WERI-Rb-1 (cell line): Measurements from ENCODE around the gene CACNG5.
"Not testable (repeated sequence)": the region's sequence is repeated elsewhere in the genome, so short reads cannot be mapped to it uniquely, and the experiment has no call there.

ENCODE experiments used
- DNase-seq: peaks from one replicate; pipeline ENCODE4 v3.0.0-alpha.2; 2020
- H3K27ac ChIP-seq: fragments of 250-450 bp; sonication (Bioruptor Pico); 2 replicates; pipeline ENCODE4 v1.5.1; 2020; ENCODE audit warnings: mild to moderate bottlenecking, moderate library complexity
- H3K27me3 ChIP-seq: fragments of 250-450 bp; sonication (Bioruptor Pico); 2 replicates; pipeline ENCODE4 v1.5.1; 2021; ENCODE audit warnings: mild to moderate bottlenecking, low read depth, moderate library complexity; ENCODE audit not compliant: insufficient read depth, severe bottlenecking
- H3K36me3 ChIP-seq: fragments of 250-450 bp; sonication (Bioruptor Pico); 2 replicates; pipeline ENCODE4 v1.5.1; 2020; ENCODE audit warnings: mild to moderate bottlenecking, moderate library complexity
- H3K4me3 ChIP-seq: 2 replicates; pipeline ENCODE4 v1.5.1; 2011; ENCODE audit warnings: low read depth, mild to moderate bottlenecking, control low read depth, low read length
- H3K9me3 ChIP-seq: fragments of 250-450 bp; sonication (Bioruptor Pico); 2 replicates; pipeline ENCODE4 v1.5.1; 2021; ENCODE audit warnings: mild to moderate bottlenecking, moderate library complexity; ENCODE audit not compliant: severe bottlenecking
- TF ChIP-seq, protein P1 (sequence below): IDR thresholded peaks from 2 replicates; pipeline ENCODE4 v1.5.1; 2011; ENCODE audit warnings: low read depth, mild to moderate bottlenecking, control low read depth, inconsistent platforms, low read length

The CACNG5 gene

DNA sequence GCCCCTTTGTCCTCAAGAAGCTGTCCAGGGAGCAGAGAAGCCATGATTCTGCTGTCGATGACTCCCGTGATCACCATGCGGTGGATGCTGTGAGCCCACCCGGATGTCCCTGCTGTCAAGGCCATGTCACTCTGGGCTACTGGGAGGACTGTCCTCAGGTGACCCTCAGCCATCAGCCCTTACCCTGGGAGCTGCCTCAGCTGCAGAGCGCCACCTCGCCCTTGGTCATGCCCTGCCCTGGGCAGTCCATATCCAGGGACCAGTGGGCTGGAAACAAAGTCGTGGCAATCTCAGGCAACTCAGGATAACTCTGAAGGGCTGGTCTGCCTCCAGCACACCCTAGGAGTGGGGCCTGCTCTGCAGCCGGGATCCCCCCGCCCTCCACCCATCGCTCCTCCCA is 63.6 kb downstream of the CACNG5 start:
- no peaks in the 10 kb centered on the region for H3K36me3 ChIP-seq
- TF ChIP-seq, protein P1, sequence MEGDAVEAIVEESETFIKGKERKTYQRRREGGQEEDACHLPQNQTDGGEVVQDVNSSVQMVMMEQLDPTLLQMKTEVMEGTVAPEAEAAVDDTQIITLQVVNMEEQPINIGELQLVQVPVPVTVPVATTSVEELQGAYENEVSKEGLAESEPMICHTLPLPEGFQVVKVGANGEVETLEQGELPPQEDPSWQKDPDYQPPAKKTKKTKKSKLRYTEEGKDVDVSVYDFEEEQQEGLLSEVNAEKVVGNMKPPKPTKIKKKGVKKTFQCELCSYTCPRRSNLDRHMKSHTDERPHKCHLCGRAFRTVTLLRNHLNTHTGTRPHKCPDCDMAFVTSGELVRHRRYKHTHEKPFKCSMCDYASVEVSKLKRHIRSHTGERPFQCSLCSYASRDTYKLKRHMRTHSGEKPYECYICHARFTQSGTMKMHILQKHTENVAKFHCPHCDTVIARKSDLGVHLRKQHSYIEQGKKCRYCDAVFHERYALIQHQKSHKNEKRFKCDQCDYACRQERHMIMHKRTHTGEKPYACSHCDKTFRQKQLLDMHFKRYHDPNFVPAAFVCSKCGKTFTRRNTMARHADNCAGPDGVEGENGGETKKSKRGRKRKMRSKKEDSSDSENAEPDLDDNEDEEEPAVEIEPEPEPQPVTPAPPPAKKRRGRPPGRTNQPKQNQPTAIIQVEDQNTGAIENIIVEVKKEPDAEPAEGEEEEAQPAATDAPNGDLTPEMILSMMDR: no peak

DNA sequence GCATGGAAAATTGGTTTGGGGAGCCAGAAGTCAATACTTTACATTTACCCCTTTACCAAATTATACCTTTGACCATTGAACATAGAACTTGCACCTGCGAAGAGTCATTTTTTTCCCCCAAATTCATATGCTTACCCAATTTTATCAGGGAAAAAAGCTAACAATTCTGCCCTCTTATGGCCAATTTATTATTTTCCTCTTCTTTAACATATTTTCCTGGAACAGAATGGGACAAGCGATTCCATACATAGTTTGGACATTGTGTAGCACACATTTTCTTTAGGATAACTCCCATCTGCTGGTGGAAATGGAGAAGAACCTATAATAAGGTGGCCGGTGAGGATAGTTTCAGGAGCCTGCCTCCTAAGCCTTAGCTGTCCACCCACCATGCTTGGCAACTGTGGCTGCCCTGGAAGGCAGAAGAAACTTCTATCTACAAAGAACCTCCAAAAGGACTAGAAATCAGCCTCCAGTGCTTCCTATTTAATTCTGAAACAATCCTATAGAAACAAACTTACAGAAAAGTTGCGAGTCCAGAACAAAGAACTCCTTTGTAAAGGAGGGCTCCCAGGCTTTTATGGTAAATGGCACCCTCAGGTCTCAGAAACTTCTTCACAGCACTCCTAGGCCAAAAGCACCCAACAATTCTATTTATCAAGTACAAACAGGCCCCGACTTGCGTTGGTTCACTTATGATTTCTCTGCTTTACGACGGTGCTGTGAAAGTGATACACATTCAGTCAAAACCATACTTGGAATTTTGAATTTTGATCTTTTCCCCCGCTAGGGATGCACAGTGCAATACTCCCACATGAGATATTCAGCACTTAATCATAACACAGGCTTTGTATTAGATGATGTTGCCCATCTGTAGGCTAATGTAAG is 65.5 kb downstream of the CACNG5 start:
- no peaks in the 10 kb centered on the region for H3K9me3 ChIP-seq
- H3K36me3 ChIP-seq: no peaks in the 10 kb centered on the region
- TF ChIP-seq, protein P1: 0 out of 2 replicates have a peak, but pooled peaks have one; percentile 3
- DNase-seq: no peak
- H3K4me3 ChIP-seq: no peak overlapping the region
- no peak overlapping the region for H3K27ac ChIP-seq
- H3K27me3 ChIP-seq: no peaks in the 10 kb centered on the region

More for the DNA sequence above, 63.6 kb downstream of the CACNG5 start:
- DNase-seq: no peak
- H3K27ac ChIP-seq: no peak overlapping the region
- H3K9me3 ChIP-seq: no peaks in the 10 kb centered on the region
- H3K4me3 ChIP-seq: no peak overlapping the region
- H3K27me3 ChIP-seq: no peaks in the 10 kb centered on the region

DNA sequence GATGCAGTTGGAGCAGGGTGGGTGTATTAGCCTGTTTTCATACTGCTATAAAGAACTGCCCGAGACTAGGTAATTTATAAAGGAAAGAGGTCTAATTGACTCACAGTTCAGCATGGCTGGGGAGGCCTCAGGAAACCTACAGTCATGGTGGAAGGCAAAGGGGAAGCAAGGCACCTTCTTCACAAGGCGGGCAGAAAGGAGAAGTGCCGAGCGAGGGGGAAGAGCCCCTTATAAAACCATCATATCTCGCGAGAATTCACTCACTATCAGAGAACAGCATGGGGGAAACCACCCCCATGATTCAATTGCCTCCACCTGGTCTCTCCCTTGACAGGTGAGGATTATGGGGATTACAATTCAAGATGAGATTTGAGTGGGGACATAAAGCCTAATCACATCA is 68.4 kb downstream of the CACNG5 start:
- H3K4me3 ChIP-seq, H3K9me3 ChIP-seq, H3K36me3 ChIP-seq, H3K27ac ChIP-seq, H3K27me3 ChIP-seq: not testable (repeated sequence)
- peak; percentile 65 for DNase-seq

DNA sequence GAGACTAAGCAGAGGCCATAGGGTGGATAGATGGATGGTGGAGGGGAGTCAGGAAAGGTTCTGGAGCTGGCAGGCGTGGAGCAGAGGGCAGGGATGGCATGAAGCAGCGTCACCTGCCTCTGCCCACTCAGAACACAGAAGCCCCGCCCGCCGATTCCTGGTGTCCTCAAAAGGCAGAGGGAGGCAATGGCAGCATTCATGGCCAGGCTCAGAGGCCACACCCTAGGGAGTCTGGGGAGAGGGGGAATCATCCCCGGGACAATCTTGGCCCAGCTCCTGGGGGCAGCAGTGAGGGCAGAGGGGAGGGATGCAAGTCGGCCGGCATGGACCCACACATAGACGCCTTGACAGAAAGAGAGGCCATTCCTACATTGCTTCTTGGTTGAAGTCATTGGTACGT is 68.9 kb downstream of the CACNG5 start:
- Histone ChIP-seq H3K9me3 (no peaks in the 10 kb centered on the region), H3K36me3 (no peaks in the 10 kb centered on the region), H3K27ac (no peak overlapping the region), H3K27me3 (no peaks in the 10 kb centered on the region), H3K4me3 (no peak overlapping the region)
- TF ChIP-seq, protein P1: no peak
- DNase-seq: no peak

DNA sequence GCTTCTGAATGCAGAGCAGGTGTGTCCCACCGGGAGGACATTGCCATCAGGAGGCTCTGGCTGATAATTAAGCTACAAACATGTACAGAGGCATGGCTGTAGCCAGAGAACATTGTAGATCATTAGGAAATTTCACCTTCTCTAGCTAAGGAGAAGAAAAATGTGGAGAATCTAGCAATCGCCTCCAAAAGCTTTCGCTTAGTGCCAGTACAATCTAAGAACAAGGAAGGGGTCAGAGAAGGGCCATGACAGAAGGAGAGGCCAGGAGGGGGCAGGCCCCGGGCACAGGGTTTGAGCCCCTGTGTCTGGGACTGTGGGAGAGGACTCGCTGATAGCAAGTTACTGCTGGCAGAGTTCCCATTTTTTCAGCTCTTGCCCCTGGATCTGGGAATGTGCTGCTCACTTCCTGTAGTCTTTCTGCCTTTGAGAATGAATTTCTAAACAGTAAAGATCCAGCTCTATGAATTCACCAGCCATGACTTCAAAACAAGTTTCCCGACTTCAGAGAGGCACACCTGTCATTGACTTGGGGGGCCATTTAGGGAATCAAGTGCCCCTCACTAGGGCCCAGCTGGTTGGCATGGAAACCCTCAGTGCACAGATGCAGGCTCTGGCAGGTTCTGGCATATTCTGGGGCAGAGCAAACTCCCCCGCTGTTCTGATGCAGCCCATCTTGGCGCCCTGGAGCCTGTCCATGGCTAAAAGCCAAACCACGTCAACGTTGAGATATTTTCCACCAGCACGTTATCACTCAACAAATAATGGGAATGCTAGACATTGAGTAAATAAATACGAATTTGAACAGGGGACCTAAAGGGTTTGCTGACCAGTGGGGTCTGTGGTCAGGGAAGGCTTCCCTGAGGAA is 70.1 kb downstream of the CACNG5 start:
- DNase-seq: no peak
- Histone ChIP-seq H3K4me3 (no peak overlapping the region), H3K27ac (no peak overlapping the region), H3K36me3 (no peaks in the 10 kb centered on the region), H3K27me3 (no peaks in the 10 kb centered on the region), H3K9me3 (no peaks in the 10 kb centered on the region)
- TF ChIP-seq, protein P1: no peak
